T-helper 17 cell (primary cell): Measurements from ENCODE around the gene ANO8. TPM values are rescaled to one million over a fixed set of nuclear protein-coding genes. Genes with fewer than 3 reads are reported as not detected.
A peak's percentile ranks its signal among the peaks of the same experiment; 100 is the strongest.

Experiments used
- ATAC-seq: fragments of 150-1000 bp; cut with Tn5 transposase; 2 replicates; pipeline ENCODE4 v1.10.0; 2021; ENCODE audit warnings: mild to moderate bottlenecking, moderate library complexity
- DNase-seq, 3 donors: peaks; one replicate each; pipeline versions ENCODE4 v3.0.0 to v3.0.0-alpha.2; 2020 to 2021
- H3K9me3 ChIP-seq: one replicate; pipeline ENCODE4 v1.7.0; 2013; ENCODE audit warnings: low read length, mild to moderate bottlenecking; ENCODE audit not compliant: control insufficient read depth, poor library complexity, severe bottlenecking
- H3K27ac Mint-ChIP-seq: one replicate; pipeline ENCODE4 v1.8.0; 2022; ENCODE audit warnings: mild to moderate bottlenecking, moderate library complexity, mixed read lengths
- H3K27me3 Mint-ChIP-seq: one replicate; pipeline ENCODE4 v1.8.0; 2022; ENCODE audit warnings: mixed read lengths
- H3K36me3 Mint-ChIP-seq: one replicate; pipeline ENCODE4 v1.8.0; 2022; ENCODE audit warnings: low read depth, mixed read lengths
- H3K4me1 Mint-ChIP-seq: one replicate; pipeline ENCODE4 v1.8.0; 2022; ENCODE audit warnings: mild to moderate bottlenecking, mixed read lengths
- H3K4me3 Mint-ChIP-seq: one replicate; pipeline ENCODE4 v1.8.0; 2022; ENCODE audit warnings: mild to moderate bottlenecking, moderate library complexity, mixed read lengths
- total RNA-seq, 4 donors: library from RNA in 2 of 4; stranded (reverse) in 2 of 4; gene quantifications; one replicate each; pipeline ENCODE4 v1.2.3 and lab custom pipeline; 2022 to 2026

The ANO8 gene
- total RNA-seq, 2 donors from 2014 or later, result 15.9 to 17.7 TPM

DNA sequence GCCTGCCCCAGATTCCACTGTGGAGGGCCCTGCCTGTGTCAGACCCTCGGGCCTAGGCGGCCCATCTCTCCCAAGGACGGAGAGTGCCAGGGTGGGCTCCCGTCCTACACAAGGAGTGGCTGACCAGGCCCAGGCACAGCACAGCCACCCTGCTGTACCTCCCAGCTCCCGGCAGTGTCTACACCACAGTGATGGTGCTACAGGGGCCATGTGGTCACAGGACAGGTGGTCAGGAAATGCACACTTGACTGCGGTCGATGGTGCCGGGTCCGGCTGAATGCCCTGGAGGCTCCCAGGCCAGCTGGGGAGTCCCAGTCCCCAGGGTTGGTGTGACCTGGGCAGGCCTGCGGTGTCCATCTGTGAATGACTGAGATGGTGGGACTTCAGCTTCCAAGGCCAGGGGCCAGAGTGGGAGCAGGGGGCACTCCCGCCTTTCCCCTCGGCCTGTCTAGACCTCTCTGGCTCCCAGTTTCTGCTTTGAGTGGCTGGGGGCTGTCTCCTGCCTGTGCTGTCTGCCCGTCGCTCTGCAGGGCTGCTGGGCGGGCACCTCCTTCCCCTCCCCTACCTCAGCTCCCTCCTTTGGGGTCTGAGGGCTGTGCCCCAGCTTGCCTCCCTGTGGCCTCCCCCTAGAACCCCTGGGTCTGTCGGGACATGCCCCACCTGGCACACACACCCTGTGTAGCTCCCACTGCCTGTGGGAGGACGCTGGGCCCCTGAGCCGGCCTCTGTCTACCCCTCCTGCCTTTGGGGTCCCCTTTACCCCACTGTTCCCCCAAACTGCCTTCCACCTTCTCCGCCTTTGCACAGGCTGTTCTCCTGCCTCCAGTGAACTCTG is 12.8 kb downstream of the ANO8 start:
- DNase-seq (no peak), ATAC-seq (no peak)
- Mint-ChIP-seq H3K36me3 (peaks cover 6% of the 10 kb centered on the region), H3K27me3 (no peaks in the 10 kb centered on the region), H3K27ac (no peak overlapping the region), H3K4me3 (no peak overlapping the region), H3K4me1 (peaks cover 7% of the 10 kb centered on the region)
- H3K9me3 ChIP-seq, result no peaks in the 10 kb centered on the region

- Mint-ChIP-seq H3K4me1 (peaks cover 10% of the 10 kb centered on the region), H3K27me3 (no peaks in the 10 kb centered on the region), H3K36me3 (peaks cover 6% of the 10 kb centered on the region), H3K27ac (no peak overlapping the region), H3K4me3 (no peak overlapping the region)
- H3K9me3 ChIP-seq, result no peaks in the 10 kb centered on the region
- DNase-seq (no peak), ATAC-seq (no peak)
Measured at GRCh38 chr19:17320435-17320834, 14.2 kb downstream of the ANO8 start.

GRCh38 chr19:17319473-17320238 is 15.0 kb downstream of the ANO8 start:
- no peak for ATAC-seq
- no peak overlapping the region for H3K4me3 Mint-ChIP-seq
- H3K27me3 Mint-ChIP-seq, result no peaks in the 10 kb centered on the region
- peaks cover 10% of the 10 kb centered on the region for H3K4me1 Mint-ChIP-seq
- no peak for DNase-seq
- no peaks in the 10 kb centered on the region for H3K9me3 ChIP-seq
- H3K27ac Mint-ChIP-seq, result no peak overlapping the region
- H3K36me3 Mint-ChIP-seq, result peaks cover 6% of the 10 kb centered on the region

- H3K27ac Mint-ChIP-seq, result no peak overlapping the region
- H3K4me1 Mint-ChIP-seq, result peaks cover 10% of the 10 kb centered on the region
- no peaks in the 10 kb centered on the region for H3K9me3 ChIP-seq
- no peaks in the 10 kb centered on the region for H3K27me3 Mint-ChIP-seq
- H3K36me3 Mint-ChIP-seq, result peaks cover 6% of the 10 kb centered on the region
- no peak overlapping the region for H3K4me3 Mint-ChIP-seq
- DNase-seq (no peak), ATAC-seq (no peak)
Measured at GRCh38 chr19:17318966-17319365, 15.7 kb downstream of the ANO8 start.

DNA sequence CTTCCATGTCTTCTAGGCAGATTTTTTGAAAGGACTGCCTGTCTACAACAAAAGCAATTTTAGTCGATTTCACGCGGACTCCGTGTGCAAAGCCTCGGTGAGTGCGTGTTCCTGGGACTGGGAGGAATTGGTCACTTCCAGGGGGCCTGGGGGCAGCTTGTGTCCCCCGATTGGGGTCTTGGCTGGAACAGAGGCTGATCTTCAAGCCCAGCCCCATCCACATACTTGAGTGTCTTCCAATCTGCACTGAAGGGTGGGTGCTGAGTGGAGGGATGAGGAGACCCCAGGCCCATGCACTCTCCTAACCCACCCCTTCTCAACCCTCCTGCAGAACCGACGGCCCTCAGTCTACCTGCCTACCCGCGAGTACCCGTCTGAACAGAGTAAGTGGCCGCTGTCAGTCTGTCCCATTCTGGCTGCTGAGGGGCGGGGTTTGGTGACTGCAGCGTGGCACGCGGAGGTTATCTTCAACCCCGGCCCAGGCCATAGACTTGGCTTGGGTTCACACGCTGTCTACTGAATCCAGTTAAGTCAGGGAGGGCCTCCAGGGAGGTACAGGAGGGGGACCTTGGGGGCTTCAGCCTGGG is 20.6 kb downstream of the ANO8 start:
- no peak for DNase-seq
- H3K27me3 Mint-ChIP-seq, result no peaks in the 10 kb centered on the region
- H3K27ac Mint-ChIP-seq, result no peak overlapping the region
- no peak overlapping the region for H3K4me3 Mint-ChIP-seq
- H3K9me3 ChIP-seq, result no peaks in the 10 kb centered on the region
- ATAC-seq, result no peak
- H3K36me3 Mint-ChIP-seq, result no peaks in the 10 kb centered on the region
- H3K4me1 Mint-ChIP-seq, result peaks cover 21% of the 10 kb centered on the region

DNA sequence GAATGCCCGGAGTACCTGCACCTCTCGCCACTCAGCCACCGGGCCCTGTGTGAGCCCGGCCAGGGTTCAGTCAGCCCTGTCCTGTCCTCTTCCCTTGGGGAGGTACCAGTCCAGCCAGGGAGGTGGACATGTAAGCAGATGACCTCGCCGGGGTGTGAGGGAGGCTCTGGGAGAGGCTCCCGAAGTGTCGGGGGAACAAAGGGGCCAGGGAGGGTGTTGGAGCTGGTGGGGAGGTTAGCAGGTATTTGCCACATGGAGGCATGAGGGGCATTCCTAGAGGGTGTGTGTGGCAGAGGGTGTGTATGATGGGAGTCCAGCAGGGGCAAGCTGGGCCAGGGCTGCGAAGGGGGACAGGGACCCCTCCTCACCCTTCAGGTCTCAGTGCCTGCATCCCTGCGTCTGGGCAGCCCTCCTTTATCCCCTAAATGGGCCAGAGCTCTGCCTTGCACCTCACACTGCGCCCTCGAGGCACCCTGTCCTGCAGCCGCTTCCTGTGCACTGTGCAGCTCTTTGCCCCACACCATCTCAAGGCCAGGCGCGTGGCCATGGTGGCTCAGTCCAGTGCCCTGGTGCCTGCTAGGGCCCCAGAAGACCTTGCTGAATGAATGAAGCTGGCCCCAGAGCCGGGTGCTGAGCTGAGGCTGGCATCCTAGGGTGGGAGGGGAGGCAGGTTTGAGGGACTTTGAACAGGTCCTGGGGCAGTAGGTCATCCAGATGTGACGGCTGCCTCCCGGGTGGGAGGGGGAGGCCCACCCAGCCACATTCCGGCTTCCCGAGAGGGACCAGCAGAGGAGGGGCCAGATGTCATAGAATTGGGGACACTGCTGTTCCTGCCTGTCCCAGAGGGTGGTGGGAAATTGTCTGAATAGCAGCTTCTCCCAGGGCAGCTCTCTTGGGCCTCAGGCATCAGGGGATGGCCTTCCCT is 22.2 kb downstream of the ANO8 start:
- Mint-ChIP-seq H3K27ac (no peak overlapping the region), H3K4me3 (no peak overlapping the region), H3K27me3 (no peaks in the 10 kb centered on the region), H3K36me3 (no peaks in the 10 kb centered on the region), H3K4me1 (peaks cover 27% of the 10 kb centered on the region)
- ATAC-seq, result no peak
- DNase-seq, result no peak
- no peaks in the 10 kb centered on the region for H3K9me3 ChIP-seq

DNA sequence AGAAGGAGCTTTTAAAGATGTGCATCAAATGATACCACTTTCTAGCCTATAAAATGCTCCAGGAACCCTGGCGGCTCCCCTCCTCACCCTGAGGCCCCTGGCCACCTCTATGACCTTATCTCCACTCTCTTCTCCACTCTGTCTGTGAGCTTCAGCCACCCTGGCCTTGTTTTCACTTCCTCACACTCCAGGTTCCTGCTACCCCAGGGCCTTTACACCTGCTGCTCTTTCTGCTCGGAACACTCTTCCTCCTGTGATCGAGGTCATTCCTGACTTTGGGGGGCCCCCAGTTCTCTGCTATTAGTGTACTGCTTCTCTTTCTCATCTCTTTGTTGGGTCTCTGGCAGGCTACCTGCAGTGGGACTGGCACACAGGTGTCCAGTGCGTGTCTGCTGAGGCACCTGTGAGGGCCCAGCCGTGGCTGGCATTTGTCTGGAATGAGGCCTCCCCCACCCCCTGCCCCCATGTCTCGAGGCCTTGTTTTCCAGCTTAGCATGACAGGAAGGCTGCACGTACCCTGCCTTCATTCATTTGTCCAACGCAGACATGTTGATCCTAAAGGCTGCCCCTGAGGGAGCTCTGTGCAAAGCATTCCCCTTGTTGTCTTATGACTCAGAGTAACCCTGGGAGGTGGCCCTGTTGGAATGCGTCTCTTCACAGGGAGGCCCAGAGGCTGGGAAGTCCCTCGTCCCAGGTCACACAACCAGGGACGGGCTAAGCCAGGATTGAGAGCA is 23.0 kb downstream of the ANO8 start:
- H3K4me3 Mint-ChIP-seq, result peak overlapping the region; percentile 39
- no peak overlapping the region for H3K27ac Mint-ChIP-seq
- H3K27me3 Mint-ChIP-seq, result no peaks in the 10 kb centered on the region
- DNase-seq (no peak), ATAC-seq (no peak)
- no peaks in the 10 kb centered on the region for H3K36me3 Mint-ChIP-seq
- no peaks in the 10 kb centered on the region for H3K9me3 ChIP-seq
- peaks cover 27% of the 10 kb centered on the region for H3K4me1 Mint-ChIP-seq

GRCh38 chr19:17309965-17310461 is 24.6 kb downstream of the ANO8 start:
- Mint-ChIP-seq H3K4me1 (peaks cover 29% of the 10 kb centered on the region), H3K27ac (peak overlapping the region; percentile 91), H3K4me3 (peak overlapping the region; percentile 97), H3K27me3 (no peaks in the 10 kb centered on the region), H3K36me3 (no peaks in the 10 kb centered on the region)
- no peaks in the 10 kb centered on the region for H3K9me3 ChIP-seq
- DNase-seq (no peak), ATAC-seq (no peak)

DNA sequence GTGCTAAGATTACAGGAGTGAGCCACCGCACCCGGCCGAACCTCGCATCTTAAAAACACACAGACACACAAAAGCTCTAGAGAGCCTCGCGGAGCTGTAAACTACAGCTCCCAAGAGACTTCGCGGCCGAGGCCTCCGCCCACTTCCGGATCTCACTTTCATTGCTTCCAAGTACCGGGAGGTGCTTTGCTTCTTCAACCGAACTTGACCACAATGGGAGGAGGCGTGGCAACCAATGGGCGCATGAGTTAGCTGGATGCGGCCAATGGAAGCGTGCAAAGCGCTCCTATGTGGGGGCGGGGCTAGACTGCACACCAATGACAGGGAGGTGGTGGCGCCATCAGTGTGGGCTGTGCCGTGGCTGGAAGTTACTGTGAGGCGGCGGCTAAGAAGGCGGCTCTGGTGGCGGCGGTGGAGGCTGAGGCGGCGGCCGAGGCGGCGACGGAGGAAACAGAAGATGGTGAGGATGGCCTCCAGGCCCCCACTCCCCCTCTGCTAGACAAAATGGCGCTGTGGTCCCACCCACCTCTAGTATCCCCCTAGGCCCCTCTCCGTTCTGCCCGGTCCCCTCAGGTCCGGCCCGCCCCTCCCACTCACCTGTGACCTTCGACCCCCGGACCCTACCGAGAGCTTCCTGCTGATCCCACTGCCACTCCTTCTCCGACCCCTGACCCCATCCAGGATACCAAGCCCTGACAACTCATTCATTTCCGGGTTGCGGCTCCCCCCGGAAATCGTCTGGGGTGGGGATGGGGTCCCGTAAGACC is 25.3 kb downstream of the ANO8 start, which contains the start of gene DDA1:
Gene DDA1 (plus strand): TSS at position 366 of the 767 bp plus-strand sequence. CDS start 92 bp downstream, at position 458.
- Mint-ChIP-seq H3K27me3 (no peaks in the 10 kb centered on the region), H3K4me3 (peak within 1 kb of the TSS; percentile 97), H3K4me1 (peaks cover 33% of the 10 kb centered on the region), H3K27ac (peak within 1 kb of the TSS; percentile 91), H3K36me3 (no peaks in the 10 kb centered on the region)
- peak; percentile 87 for ATAC-seq
- peak; percentile 94 to 98 (median 95) for DNase-seq
- H3K9me3 ChIP-seq, result no peaks in the 10 kb centered on the region

- H3K4me1 Mint-ChIP-seq, result peaks cover 38% of the 10 kb centered on the region
- H3K27me3 Mint-ChIP-seq, result no peaks in the 10 kb centered on the region
- no peak for ATAC-seq
- H3K27ac Mint-ChIP-seq, result no peak overlapping the region
- no peaks in the 10 kb centered on the region for H3K36me3 Mint-ChIP-seq
- DNase-seq, result no peak
- H3K4me3 Mint-ChIP-seq, result peak overlapping the region; percentile 79
- H3K9me3 ChIP-seq, result no peaks in the 10 kb centered on the region
Measured at GRCh38 chr19:17307876-17308377, 26.7 kb downstream of the ANO8 start.

DNA sequence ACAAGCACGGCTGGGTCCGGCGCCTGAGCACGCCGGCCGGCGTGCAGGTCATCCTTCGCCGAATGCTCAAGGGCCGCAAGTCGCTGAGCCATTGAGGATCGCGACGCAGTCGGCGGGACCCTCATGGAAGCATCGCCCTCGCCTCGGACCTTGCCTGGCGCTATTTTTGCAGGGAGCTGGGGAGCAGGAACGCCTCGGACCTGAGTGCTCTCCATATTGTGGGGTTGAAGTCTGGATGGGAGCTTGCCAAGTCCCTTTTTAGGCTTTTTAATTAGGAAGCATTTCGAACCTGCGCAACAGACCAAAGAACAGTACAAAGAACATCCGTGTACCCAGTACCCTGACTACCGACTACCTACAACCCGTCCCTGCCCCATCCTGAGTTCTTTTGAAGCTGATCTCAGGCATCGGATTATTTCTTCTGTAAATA is 28.4 kb downstream of the ANO8 start:
- no peaks in the 10 kb centered on the region for H3K9me3 ChIP-seq
- DNase-seq, result no peak
- no peak for ATAC-seq
- peak overlapping the region; percentile 85 for H3K4me3 Mint-ChIP-seq
- no peaks in the 10 kb centered on the region for H3K36me3 Mint-ChIP-seq
- H3K27me3 Mint-ChIP-seq, result no peaks in the 10 kb centered on the region
- peak overlapping the region; percentile 88 for H3K27ac Mint-ChIP-seq
- H3K4me1 Mint-ChIP-seq, result peaks cover 38% of the 10 kb centered on the region
